WTC11 (cell line): ENCODE data around the gene CASKIN2. TPM values are rescaled to one million over a fixed set of nuclear protein-coding genes. Genes with fewer than 3 reads are reported as not detected.

ENCODE experiments used
- ATAC-seq: fragments of 200-7000 bp; cut with Tn5 transposase; 2 replicates; pipeline ENCODE4 v1.10.0; 2021; ENCODE audit warnings: mild to moderate bottlenecking, moderate library complexity
- CTCF ChIA-PET: fragments of 300-600 bp; sonication (Branson Sonifier 250); formaldehyde crosslinking; loops from one replicate; lab custom pipeline; 2021; ENCODE audit warnings: antibody characterized with exemption; lab: Charles Lee
- POLR2A ChIA-PET: fragments of 350-600 bp; sonication (Branson Sonifier 250); formaldehyde crosslinking; loops from one replicate; lab custom pipeline; 2021; ENCODE audit warnings: antibody characterized with exemption; lab: Charles Lee
- DNase-seq: peaks from one replicate; pipeline ENCODE4 v3.0.0; 2021; ENCODE audit warnings: low spot score
- H3K27ac Mint-ChIP-seq: 2 replicates; pipeline ENCODE4 v1.8.0; 2021; ENCODE audit warnings: mixed read lengths
- H3K27me3 Mint-ChIP-seq: 2 replicates; pipeline ENCODE4 v1.8.0; 2021; ENCODE audit warnings: low read depth, mild to moderate bottlenecking, moderate library complexity, mixed read lengths
- H3K36me3 Mint-ChIP-seq: 2 replicates; pipeline ENCODE4 v1.8.0; 2021; ENCODE audit warnings: mixed read lengths
- H3K4me1 Mint-ChIP-seq: 2 replicates; pipeline ENCODE4 v1.8.0; 2022; ENCODE audit warnings: mixed read lengths
- H3K4me3 Mint-ChIP-seq: 2 replicates; pipeline ENCODE4 v1.8.0; 2021; ENCODE audit warnings: mild to moderate bottlenecking, moderate library complexity, mixed read lengths
- H3K9me3 Mint-ChIP-seq: 2 replicates; pipeline ENCODE4 v1.8.0; 2021; ENCODE audit warnings: mixed read lengths
- ATF6 ChIP-seq: sonication (generic); formaldehyde crosslinking; IDR thresholded peaks from 2 replicates; pipeline ENCODE4 v1.8.1; 2023; ENCODE audit warnings: mild to moderate bottlenecking, missing genetic modification reagents
- CBFB ChIP-seq: sonication (generic); formaldehyde crosslinking; IDR thresholded peaks from 2 replicates; pipeline ENCODE4 v1.8.1; 2022; ENCODE audit warnings: mild to moderate bottlenecking, low read depth, missing genetic modification reagents
- CTCF ChIP-seq: fragments of 200-600 bp; IDR thresholded peaks from 2 replicates; pipeline ENCODE4 v1.8.0; 2022; ENCODE audit warnings: antibody characterized with exemption
- E2F4 ChIP-seq: sonication (generic); formaldehyde crosslinking; IDR thresholded peaks from 2 replicates; pipeline ENCODE4 v1.8.1; 2022; ENCODE audit warnings: low read depth, mild to moderate bottlenecking, moderate library complexity, missing genetic modification reagents, borderline replicate concordance
- FOXJ3 ChIP-seq: sonication (generic); formaldehyde crosslinking; IDR thresholded peaks from 2 replicates; pipeline ENCODE4 v1.9.0; 2021; ENCODE audit warnings: missing genetic modification reagents, mild to moderate bottlenecking, borderline replicate concordance
- FOXP1 ChIP-seq: sonication (generic); formaldehyde crosslinking; IDR thresholded peaks from 2 replicates; pipeline ENCODE4 v1.8.0; 2022; ENCODE audit warnings: missing genetic modification reagents, mild to moderate bottlenecking, moderate library complexity, borderline replicate concordance
- GRHL2 ChIP-seq: fragments of 250-450 bp; sonication (Bioruptor Pico); IDR thresholded peaks from 2 replicates; pipeline ENCODE4 v1.8.0; 2022; ENCODE audit warnings: mild to moderate bottlenecking, moderate library complexity; ENCODE audit not compliant: insufficient replicate concordance, severe bottlenecking
- IRF1 ChIP-seq: sonication (generic); formaldehyde crosslinking; IDR thresholded peaks from 2 replicates; pipeline ENCODE4 v1.8.0; 2023; ENCODE audit warnings: missing genetic modification reagents
- MLX ChIP-seq: sonication (generic); formaldehyde crosslinking; IDR thresholded peaks from 2 replicates; pipeline ENCODE4 v1.8.1; 2023; ENCODE audit warnings: mild to moderate bottlenecking, missing genetic modification reagents, moderate library complexity
- MYBL2 ChIP-seq: sonication (generic); formaldehyde crosslinking; IDR thresholded peaks from 2 replicates; pipeline ENCODE4 v1.8.1; 2023; ENCODE audit warnings: mild to moderate bottlenecking, moderate library complexity, missing genetic modification reagents
- NFATC4 ChIP-seq: fragments of 250-450 bp; sonication (Bioruptor Pico); IDR thresholded peaks from 2 replicates; pipeline ENCODE4 v1.9.0; 2021; ENCODE audit warnings: mild to moderate bottlenecking
- NR3C1 ChIP-seq: sonication (generic); formaldehyde crosslinking; conservative IDR thresholded peaks from 2 replicates; pipeline ENCODE4 v1.8.1; 2023; ENCODE audit warnings: low read depth, mild to moderate bottlenecking, missing genetic modification reagents
- OVOL2 ChIP-seq: fragments of 250-450 bp; sonication (Bioruptor Pico); IDR thresholded peaks from 2 replicates; pipeline ENCODE4 v1.9.0; 2021; ENCODE audit warnings: mild to moderate bottlenecking, borderline replicate concordance
- PRRX2 ChIP-seq: fragments of 250-450 bp; sonication (Bioruptor Pico); IDR thresholded peaks from 2 replicates; pipeline ENCODE4 v1.8.0; 2021; ENCODE audit warnings: mild to moderate bottlenecking
- RORB ChIP-seq: fragments of 250-450 bp; sonication (Bioruptor Pico); IDR thresholded peaks from 2 replicates; pipeline ENCODE4 v1.9.0; 2021; ENCODE audit warnings: mild to moderate bottlenecking
- SMAD4 ChIP-seq: sonication (generic); formaldehyde crosslinking; IDR thresholded peaks from 2 replicates; pipeline ENCODE4 v1.8.0; 2022; ENCODE audit warnings: mild to moderate bottlenecking, missing genetic modification reagents
- TP53 ChIP-seq: sonication (generic); formaldehyde crosslinking; IDR thresholded peaks from 2 replicates; pipeline ENCODE4 v1.8.1; 2023; ENCODE audit warnings: mild to moderate bottlenecking, missing genetic modification reagents
- ZBTB21 ChIP-seq: sonication (generic); formaldehyde crosslinking; IDR thresholded peaks from 2 replicates; pipeline ENCODE4 v1.8.1; 2023; ENCODE audit warnings: mild to moderate bottlenecking, missing genetic modification reagents, borderline replicate concordance
- ZMAT4 ChIP-seq: fragments of 250-450 bp; sonication (Bioruptor Pico); IDR thresholded peaks from 2 replicates; pipeline ENCODE4 v1.9.0; 2021; ENCODE audit warnings: mild to moderate bottlenecking
- ZNF138 ChIP-seq: sonication (generic); formaldehyde crosslinking; conservative IDR thresholded peaks from 2 replicates; pipeline ENCODE4 v1.8.1; 2022; ENCODE audit warnings: mild to moderate bottlenecking, moderate library complexity, missing genetic modification reagents
- ZNF232 ChIP-seq: sonication (generic); formaldehyde crosslinking; IDR thresholded peaks from 2 replicates; pipeline ENCODE4 v1.8.0; 2022; ENCODE audit warnings: mild to moderate bottlenecking, missing genetic modification reagents
- ZNF512 ChIP-seq: sonication (generic); formaldehyde crosslinking; IDR thresholded peaks from 2 replicates; pipeline ENCODE4 v1.8.1; 2022; ENCODE audit warnings: missing genetic modification reagents, borderline replicate concordance
- total RNA-seq: library from RNA; stranded (reverse); gene quantifications from 3 replicates; pipeline ENCODE4 v1.2.3, GENCODE V29; 2021

CASKIN2 gene
- total RNA-seq, 1 experiment from 2014 or later = 31.9 TPM

- no peak for DNase-seq
- no peak for TF ChIP-seq SMAD4
- TF ChIP-seq GRHL2 (CRISPR knock-in tag) = no peak
- no peak for TF ChIP-seq NR3C1 (CRISPR knock-in tag)
- no peak for TF ChIP-seq ZNF232 (CRISPR knock-in tag)
- no peak for TF ChIP-seq TP53
- TF ChIP-seq MLX (CRISPR knock-in tag) = no peak
- no peak for TF ChIP-seq PRRX2
- TF ChIP-seq ZNF138 (CRISPR knock-in tag) = no peak
- TF ChIP-seq ZNF512 = no peak
- TF ChIP-seq CTCF = no peak
- TF ChIP-seq NFATC4 (CRISPR knock-in tag) = no peak
- H3K4me3 Mint-ChIP-seq = no peak overlapping the region
- ChIA-PET POLR2A (no interaction called here), CTCF (interaction anchor here (0.7 to 2.0 kb wide), 3 partner anchors 42 to 319 kb away, joined by 3 to 8 read pairs (median 3); no protein-coding TSS in a partner anchor)
- H3K27me3 Mint-ChIP-seq = no peaks in the 10 kb centered on the region
- ATAC-seq = no peak
- H3K27ac Mint-ChIP-seq = no peak overlapping the region
- H3K36me3 Mint-ChIP-seq = peaks cover under 1% of the 10 kb centered on the region; the same call in 1 of the 2 replicates
- H3K9me3 Mint-ChIP-seq = no peaks in the 10 kb centered on the region
- no peaks in the 10 kb centered on the region for H3K4me1 Mint-ChIP-seq
Measured at GRCh38 chr17:75558666-75559530, 43.6 kb upstream of the CASKIN2 start.

- no peaks in the 10 kb centered on the region for H3K9me3 Mint-ChIP-seq
- H3K27ac Mint-ChIP-seq = no peak overlapping the region
- DNase-seq = no peak
- no peak for ATAC-seq
- H3K4me1 Mint-ChIP-seq = no peaks in the 10 kb centered on the region
- CTCF ChIA-PET = interaction anchor here (0.6 to 2.0 kb wide), 3 partner anchors 42 to 1574 kb away, joined by 4 to 8 read pairs (median 4); partner anchors contain the start of gene TSEN54
- no peak overlapping the region for H3K4me3 Mint-ChIP-seq
- POLR2A ChIA-PET = interaction anchor here (0.6 kb wide), 1 partner anchor 328 kb away, joined by 3 read pairs; no protein-coding TSS in a partner anchor
- peaks cover 5% of the 10 kb centered on the region; the same call in 1 of the 2 replicates for H3K36me3 Mint-ChIP-seq
- H3K27me3 Mint-ChIP-seq = no peaks in the 10 kb centered on the region
- no peak for TF ChIP-seq ZNF512
- no peak for TF ChIP-seq MYBL2 (CRISPR knock-in tag)
- no peak for TF ChIP-seq ATF6 (CRISPR knock-in tag)
- TF ChIP-seq ZBTB21 = no peak
- TF ChIP-seq OVOL2 (CRISPR knock-in tag) = no peak
- no peak for TF ChIP-seq IRF1
- no peak for TF ChIP-seq RORB
- TF ChIP-seq E2F4 (CRISPR knock-in tag) = no peak
- no peak for TF ChIP-seq FOXJ3 (CRISPR knock-in tag)
- TF ChIP-seq CBFB (CRISPR knock-in tag) = no peak
- no peak for TF ChIP-seq FOXP1 (CRISPR knock-in tag)
- no peak for TF ChIP-seq ZMAT4 (CRISPR knock-in tag)
- no peak for TF ChIP-seq TP53
Measured at GRCh38 chr17:75557852-75558665, 42.7 kb upstream of the CASKIN2 start.
